CD14-positive monocyte (primary cell): Measurements from ENCODE around the gene ALLC. TPM values are rescaled to one million over a fixed set of nuclear protein-coding genes. Genes with fewer than 3 reads are reported as not detected.

Experiments
- DNase-seq, 3 donors: peaks; one replicate each; pipeline ENCODE4 v3.0.0-alpha.2; 2011 to 2022
- H2AFZ ChIP-seq: 2 replicates; pipeline ENCODE4 v1.6.0; 2012; ENCODE audit warnings: mild to moderate bottlenecking, low read depth, low read length, inconsistent platforms; ENCODE audit not compliant: insufficient read depth, poor library complexity, severe bottlenecking
- H3K27ac ChIP-seq, 2 donors: 1 replicate in 1 of 2; 2 replicates in 1 of 2; pipeline ENCODE4 v1.5.1; 2012 to 2013; ENCODE audit warnings: low read length in 2 of 2, control low read depth in 1 of 2, inconsistent platforms in 1 of 2, low read depth in 1 of 2, mild to moderate bottlenecking in 1 of 2
- H3K27me3 ChIP-seq, 2 donors: one replicate each; pipeline versions ENCODE4 v1.6.0 to v1.6.1; 2011 to 2013; ENCODE audit warnings: low read length in 2 of 2; ENCODE audit not compliant: control insufficient read depth in 2 of 2, insufficient read depth in 2 of 2
- H3K36me3 ChIP-seq, 2 donors: replicated peaks in 1 of 2; 1 replicate in 1 of 2; 2 replicates in 1 of 2; pipeline versions ENCODE4 v1.5.1 to v1.6.1; 2012 to 2013; ENCODE audit warnings: low read length in 2 of 2, control low read depth in 1 of 2, inconsistent platforms in 1 of 2, mild to moderate bottlenecking in 1 of 2; ENCODE audit not compliant: insufficient read depth in 2 of 2, control insufficient read depth in 1 of 2
- H3K4me1 ChIP-seq, 2 donors: 1 replicate in 1 of 2; 2 replicates in 1 of 2; pipeline versions ENCODE4 v1.5.1 to v1.6.1; 2012 to 2013; ENCODE audit warnings: low read length in 2 of 2, control low read depth in 1 of 2, inconsistent platforms in 1 of 2, mild to moderate bottlenecking in 1 of 2, moderate library complexity in 1 of 2; ENCODE audit not compliant: insufficient read depth in 2 of 2, control insufficient read depth in 1 of 2
- H3K4me2 ChIP-seq: replicated peaks from 2 replicates; pipeline ENCODE3; 2012; ENCODE audit warnings: low read length, moderate library complexity, mild to moderate bottlenecking; ENCODE audit not compliant: poor library complexity, severe bottlenecking; ENCODE audit errors: extremely low read depth
- H3K4me3 ChIP-seq, 3 experiments: fragments of 200-600 bp in 1 of 3; sonication (generic) in 1 of 3; replicated peaks in 1 of 3; 1 replicate in 2 of 3; 2 replicates in 1 of 3; pipeline ENCODE4 v1.5.1; 2011 to 2013; ENCODE audit warnings: low read length in 3 of 3, mild to moderate bottlenecking in 3 of 3, control low read depth in 2 of 3, low read depth in 2 of 3, inconsistent platforms in 1 of 3, moderate library complexity in 1 of 3
- H3K79me2 ChIP-seq: 2 replicates; pipeline ENCODE4 v1.6.0; 2012; ENCODE audit warnings: mild to moderate bottlenecking, control low read depth, inconsistent platforms, low read length, moderate library complexity; ENCODE audit not compliant: insufficient read depth
- H3K9ac ChIP-seq: 2 replicates; pipeline ENCODE4 v1.6.0; 2017; ENCODE audit warnings: low read length, mild to moderate bottlenecking; ENCODE audit not compliant: insufficient read depth, poor library complexity, severe bottlenecking
- H3K9me3 ChIP-seq, 2 donors: replicated peaks in 1 of 2; 1 replicate in 1 of 2; 2 replicates in 1 of 2; pipeline versions ENCODE4 v1.5.1 to v1.6.1; 2012 to 2013; ENCODE audit warnings: low read length in 2 of 2, control low read depth in 1 of 2; ENCODE audit not compliant: control insufficient read depth in 1 of 2, insufficient read depth in 1 of 2
- H4K20me1 ChIP-seq: 2 replicates; pipeline ENCODE4 v1.6.0; 2012; ENCODE audit warnings: mild to moderate bottlenecking, low read length, control low read depth, moderate library complexity; ENCODE audit not compliant: insufficient read depth
- H3K27ac Mint-ChIP-seq, 7 donors: one replicate each; pipeline ENCODE4 v1.8.0; 2020; ENCODE audit warnings: mild to moderate bottlenecking in 7 of 7, mixed read lengths in 7 of 7, moderate library complexity in 6 of 7, inconsistent platforms in 2 of 7
- H3K27me3 Mint-ChIP-seq, 3 donors: one replicate each; pipeline ENCODE4 v1.8.0; 2021 to 2022; ENCODE audit warnings: low read depth in 3 of 3, mild to moderate bottlenecking in 3 of 3, mixed read lengths in 3 of 3, moderate library complexity in 3 of 3, inconsistent platforms in 1 of 3
- H3K36me3 Mint-ChIP-seq, 2 donors: one replicate each; pipeline ENCODE4 v1.8.0; 2020; ENCODE audit warnings: mixed read lengths in 2 of 2, inconsistent platforms in 1 of 2, mild to moderate bottlenecking in 1 of 2
- H3K4me1 Mint-ChIP-seq: one replicate; pipeline ENCODE4 v1.8.0; 2020; ENCODE audit warnings: mild to moderate bottlenecking, mixed read lengths
- H3K4me3 Mint-ChIP-seq, 2 donors: one replicate each; pipeline ENCODE4 v1.8.0; 2020; ENCODE audit warnings: mild to moderate bottlenecking in 2 of 2, mixed read lengths in 2 of 2, moderate library complexity in 1 of 2
- H3K9me3 Mint-ChIP-seq, 7 donors: one replicate each; pipeline ENCODE4 v1.8.0; 2020 to 2022; ENCODE audit warnings: mixed read lengths in 7 of 7, mild to moderate bottlenecking in 6 of 7, moderate library complexity in 6 of 7, inconsistent platforms in 2 of 7
- CTCF ChIP-seq: fragments of 200-600 bp; IDR thresholded peaks from one replicate; pipeline ENCODE4 v1.8.0; 2022; ENCODE audit warnings: antibody characterized with exemption, mild to moderate bottlenecking
- WGBS: methylation state at CpG from one replicate; pipeline ENCODE4 v1.1.5; 2013; ENCODE audit warnings: missing lambda C conversion rate; ENCODE audit not compliant: insufficient coverage; 5-methylcytosine and 5-hydroxymethylcytosine counted together
- intact Hi-C, 2 donors: fragments of 100-400 bp; cut with micrococcal nuclease; formaldehyde crosslinking; loops; one replicate each; pipeline versions ENCODE4 v1.15.0 to v1.15.1; 2023
- polyA plus RNA-seq, 3 donors: library from polyadenylated mRNA; depleted of rRNA in 1 of 3; unstranded in 2 of 3; stranded (reverse) in 1 of 3; fragments of 300-500 nt in 2 of 3; fragments of >200 nt in 1 of 3; fragmentation: Illumina TruSeq in 2 of 3; gene quantifications; 1 replicate in 2 of 3; 2 replicates in 1 of 3; pipeline ENCODE4 v1.2.3, GENCODE V29; 2012 to 2021

The ALLC gene
- polyA plus RNA-seq, 3 donors, result not detected

- DNase-seq, result no peak
- Histone ChIP-seq H3K36me3 (no peaks in the 10 kb centered on the region), H3K27ac (no peak overlapping the region), H3K27me3 (no peaks in the 10 kb centered on the region), H3K4me2 (no peak overlapping the region), H3K4me1 (no peaks in the 10 kb centered on the region), H3K79me2 (no peaks in the 10 kb centered on the region), H3K9ac (no peak overlapping the region), H4K20me1 (no peaks in the 10 kb centered on the region), H3K9me3 (no peaks in the 10 kb centered on the region), H3K4me3 (no peak overlapping the region), H2AFZ (no peak overlapping the region)
- intact Hi-C loops, result no loop called here
- Mint-ChIP-seq H3K27me3 (peaks cover 0 to 6% (median 4%) of the 10 kb centered on the region in 3 donors), H3K27ac (no peak overlapping the region), H3K4me1 (no peaks in the 10 kb centered on the region), H3K9me3 (peaks cover 0 to 2% (median 0%) of the 10 kb centered on the region in 7 donors), H3K36me3 (no peaks in the 10 kb centered on the region), H3K4me3 (no peak overlapping the region)
- 88% methylated on average over 21 of the region's 23 CpGs for whole genome bisulfite sequencing
- TF ChIP-seq CTCF, result no peak
These were observed 21.8 kb downstream of the ALLC start for GRCh38 chr2:3679616-3680393.

GRCh38 chr2:3680548-3681345 lies 22.7 kb downstream of the ALLC start:
- H4K20me1 ChIP-seq, result no peaks in the 10 kb centered on the region
- no peaks in the 10 kb centered on the region for H3K27me3 ChIP-seq
- TF ChIP-seq CTCF, result no peak
- Mint-ChIP-seq H3K27me3 (peaks cover 0 to 6% (median 2%) of the 10 kb centered on the region in 3 donors), H3K4me3 (no peak overlapping the region), H3K9me3 (peaks cover 0 to 2% (median 0%) of the 10 kb centered on the region in 7 donors), H3K36me3 (no peaks in the 10 kb centered on the region), H3K27ac (no peak overlapping the region), H3K4me1 (no peaks in the 10 kb centered on the region)
- no peaks in the 10 kb centered on the region for H3K9me3 ChIP-seq
- no peak overlapping the region for H3K9ac ChIP-seq
- H2AFZ ChIP-seq, result no peak overlapping the region
- no peaks in the 10 kb centered on the region for H3K79me2 ChIP-seq
- WGBS, result 93% methylated on average over 14 of the region's 18 CpGs
- no peak overlapping the region for H3K4me2 ChIP-seq
- intact Hi-C loops, result no loop called here
- H3K36me3 ChIP-seq, result no peaks in the 10 kb centered on the region
- H3K27ac ChIP-seq, result no peak overlapping the region
- no peaks in the 10 kb centered on the region for H3K4me1 ChIP-seq
- DNase-seq, result no peak
- H3K4me3 ChIP-seq, result no peak overlapping the region
